ENCODE measurements around the gene CT47A1. TPM values are rescaled to one million over a fixed set of nuclear protein-coding genes. Genes with fewer than 3 reads are reported as not detected.

Gene CT47A1
- total RNA-seq, 1 experiment from 2014 or later = not detected

GRCh38 chrX:121014826-121015225 lies 29.3 kb upstream of the CT47A1 start:
- CTCF ChIA-PET = no interaction called here
- POLR2A ChIA-PET (ENCODE audit: unreplicated experiment) = no interaction called here

GRCh38 chrX:121013897-121014455 lies 28.4 kb upstream of the CT47A1 start:
- no peak for TF ChIP-seq EZH2 (IDR thresholded peaks at IDR 0.05; ENCODE audit: low read depth)
- Histone ChIP-seq H3K27me3 (ENCODE audit: insufficient read depth, low read depth) (no peaks in the 10 kb centered on the region), H4K20me1 (ENCODE audit: insufficient read depth) (no peaks in the 10 kb centered on the region), H3K27ac (no peak overlapping the region), H3K4me2 (no peak overlapping the region), H3F3A (ENCODE audit: insufficient read depth, low read depth) (no peaks in the 10 kb centered on the region), H3K4me3 (no peak overlapping the region), H2AFZ (no peak overlapping the region), H3K9me2 (ENCODE audit: insufficient read depth) (peaks cover 3% of the 10 kb centered on the region; the same call in 1 of the 2 replicates), H3K36me3 (ENCODE audit: low read depth) (no peaks in the 10 kb centered on the region), H3K9me3 (ENCODE audit: insufficient read depth, low read depth) (no peaks in the 10 kb centered on the region), H3K4me1 (replicated peaks; ENCODE audit: insufficient read depth) (no peaks in the 10 kb centered on the region), H3K79me2 (ENCODE audit: low read depth) (no peaks in the 10 kb centered on the region)
- POLR2A ChIA-PET (ENCODE audit: unreplicated experiment) = no interaction called here
- no peak for DNase-seq
- BruUV-seq (replicated peaks) = no TSS peak
- CTCF ChIA-PET = no interaction called here
- intact Hi-C loops (cut with micrococcal nuclease; ENCODE audit: unreplicated experiment) = no loop called here

More at GRCh38 chrX:121014826-121015225, 29.3 kb upstream of the CT47A1 start:
- H3K79me2 ChIP-seq (ENCODE audit: low read depth) = no peaks in the 10 kb centered on the region
- no peaks in the 10 kb centered on the region for H3K9me3 ChIP-seq (ENCODE audit: insufficient read depth, low read depth)
- no peaks in the 10 kb centered on the region for H3K27me3 ChIP-seq (ENCODE audit: insufficient read depth, low read depth)
- no peak for DNase-seq
- H4K20me1 ChIP-seq (ENCODE audit: insufficient read depth) = no peaks in the 10 kb centered on the region
- H3K4me3 ChIP-seq = no peak overlapping the region
- no peaks in the 10 kb centered on the region for H3K4me1 ChIP-seq (replicated peaks; ENCODE audit: insufficient read depth)
- peaks cover 3% of the 10 kb centered on the region; the same call in 1 of the 2 replicates for H3K9me2 ChIP-seq (ENCODE audit: insufficient read depth)
- H3K27ac ChIP-seq = no peak overlapping the region
- no peak overlapping the region for H3K4me2 ChIP-seq
- H2AFZ ChIP-seq = no peak overlapping the region
- BruUV-seq (replicated peaks) = no TSS peak
- intact Hi-C loops (cut with micrococcal nuclease; ENCODE audit: unreplicated experiment) = no loop called here
- H3K36me3 ChIP-seq (ENCODE audit: low read depth) = no peaks in the 10 kb centered on the region
- no peaks in the 10 kb centered on the region for H3F3A ChIP-seq (ENCODE audit: insufficient read depth, low read depth)
- TF ChIP-seq EZH2 (IDR thresholded peaks at IDR 0.05; ENCODE audit: low read depth) = no peak
- no peak for TF ChIP-seq CTCF (conservative IDR thresholded peaks at IDR 0.05)

GRCh38 chrX:121011254-121011653 lies 25.7 kb upstream of the CT47A1 start:
- no peaks in the 10 kb centered on the region for H3F3A ChIP-seq (ENCODE audit: insufficient read depth, low read depth)
- no peaks in the 10 kb centered on the region for H3K4me1 ChIP-seq (replicated peaks; ENCODE audit: insufficient read depth)
- ChIA-PET POLR2A (ENCODE audit: unreplicated experiment) (no interaction called here), CTCF (no interaction called here)
- H3K4me3 ChIP-seq = no peak overlapping the region
- H3K4me2 ChIP-seq = no peak overlapping the region
- H4K20me1 ChIP-seq (ENCODE audit: insufficient read depth) = no peaks in the 10 kb centered on the region
- no peaks in the 10 kb centered on the region for H3K9me3 ChIP-seq (ENCODE audit: insufficient read depth, low read depth)
- BruUV-seq (replicated peaks) = no TSS peak
- intact Hi-C loops (cut with micrococcal nuclease; ENCODE audit: unreplicated experiment) = no loop called here
- H3K27ac ChIP-seq = no peak overlapping the region
- DNase-seq = no peak
- H3K27me3 ChIP-seq (ENCODE audit: insufficient read depth, low read depth) = no peaks in the 10 kb centered on the region
- H2AFZ ChIP-seq = no peak overlapping the region
- H3K36me3 ChIP-seq (ENCODE audit: low read depth) = no peaks in the 10 kb centered on the region
- H3K79me2 ChIP-seq (ENCODE audit: low read depth) = no peaks in the 10 kb centered on the region
- no peaks in the 10 kb centered on the region; the same call in 1 of the 2 replicates for H3K9me2 ChIP-seq (ENCODE audit: insufficient read depth)
- TF ChIP-seq CTCF (conservative IDR thresholded peaks at IDR 0.05) (no peak), EZH2 (IDR thresholded peaks at IDR 0.05; ENCODE audit: low read depth) (no peak)

GRCh38 chrX:121010218-121010617 lies 24.7 kb upstream of the CT47A1 start:
- Histone ChIP-seq H3K9me3 (ENCODE audit: insufficient read depth, low read depth) (no peaks in the 10 kb centered on the region), H2AFZ (no peak overlapping the region), H3K4me2 (no peak overlapping the region), H3K4me1 (replicated peaks; ENCODE audit: insufficient read depth) (no peaks in the 10 kb centered on the region), H3K9me2 (ENCODE audit: insufficient read depth) (no peaks in the 10 kb centered on the region; the same call in 1 of the 2 replicates), H3K4me3 (no peak overlapping the region), H3K27ac (no peak overlapping the region), H3K27me3 (ENCODE audit: insufficient read depth, low read depth) (no peaks in the 10 kb centered on the region), H3K36me3 (ENCODE audit: low read depth) (no peaks in the 10 kb centered on the region), H4K20me1 (ENCODE audit: insufficient read depth) (no peaks in the 10 kb centered on the region), H3F3A (ENCODE audit: insufficient read depth, low read depth) (no peaks in the 10 kb centered on the region), H3K79me2 (ENCODE audit: low read depth) (no peaks in the 10 kb centered on the region)
- intact Hi-C loops (cut with micrococcal nuclease; ENCODE audit: unreplicated experiment) = no loop called here
- TF ChIP-seq EZH2 (IDR thresholded peaks at IDR 0.05; ENCODE audit: low read depth) = no peak
- no peak for TF ChIP-seq CTCF (conservative IDR thresholded peaks at IDR 0.05)
- POLR2A ChIA-PET (ENCODE audit: unreplicated experiment) = no interaction called here
- BruUV-seq (replicated peaks) = no TSS peak
- CTCF ChIA-PET = no interaction called here
- DNase-seq = no peak
